ENCODE measurements around the gene NOS3.

DNA sequence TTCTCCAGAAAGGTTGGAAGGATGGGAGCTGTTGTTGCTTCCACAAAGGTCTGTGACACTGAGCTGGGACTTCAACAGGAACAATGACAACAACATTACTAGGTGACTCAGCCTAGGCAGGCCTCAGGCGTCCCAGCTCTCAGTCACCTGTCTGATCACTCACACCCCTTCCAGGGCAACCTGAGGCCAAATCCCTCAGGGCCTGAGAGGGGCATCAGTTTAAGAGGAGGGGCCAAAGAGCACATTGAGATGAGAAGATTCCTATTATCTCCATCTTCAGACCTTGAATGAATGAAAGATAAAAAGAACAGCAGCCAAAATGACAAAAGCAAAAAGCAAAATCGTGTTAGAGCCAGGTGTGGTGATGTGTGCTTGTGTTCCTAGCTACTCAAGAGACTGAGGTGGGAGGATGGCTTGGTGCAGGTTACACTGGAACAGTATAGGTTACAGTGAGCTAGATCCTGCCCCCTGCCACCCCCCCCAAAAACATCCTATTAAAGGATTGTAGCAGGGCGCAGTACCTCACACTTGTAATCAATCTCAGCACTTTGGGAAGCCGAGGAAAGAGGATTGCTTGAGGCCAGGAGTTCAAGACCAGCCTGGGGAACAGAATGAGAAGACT, 33.7 kb downstream of the NOS3 start, which contains the start of gene ATG9B:
- TF ChIP-seq CTCF (IDR thresholded peaks at IDR 0.05 in 8 of 11, conservative IDR thresholded peaks at IDR 0.05 in 3 of 11) (no peak), POLR2A (IDR thresholded peaks at IDR 0.05) (no peak)

Data from spleen (tissue), 7 donors.